HepG2 (cell line): ENCODE data around the gene BCAS4. TPM values are rescaled to one million over a fixed set of nuclear protein-coding genes. Genes with fewer than 3 reads are reported as not detected.

Experiments
- ARID2 ChIP-seq: sonication (generic); formaldehyde crosslinking; IDR thresholded peaks from 2 replicates; pipeline ENCODE4 v1.8.1; 2022; ENCODE audit warnings: mild to moderate bottlenecking, missing genetic modification reagents, borderline replicate concordance
- DPF2 ChIP-seq: sonication (generic); formaldehyde crosslinking; IDR thresholded peaks from 2 replicates; pipeline ENCODE4 v1.4.0; 2020; ENCODE audit warnings: mild to moderate bottlenecking, low read depth, missing genetic modification reagents, borderline replicate concordance
- ELF1 ChIP-seq: sonication (generic); formaldehyde crosslinking; IDR thresholded peaks from 2 replicates; pipeline ENCODE4 v1.4.0; 2020; ENCODE audit warnings: missing genetic modification reagents
- ETV5 ChIP-seq: IDR thresholded peaks from 2 replicates; pipeline ENCODE4 v1.6.1; 2018; ENCODE audit warnings: missing biosample characterization, missing genetic modification reagents, inconsistent platforms, borderline replicate concordance
- FOXA3 ChIP-seq: IDR thresholded peaks from 2 replicates; pipeline ENCODE4 v1.6.1; 2016; ENCODE audit warnings: missing genetic modification reagents, missing compliant biosample characterization
- JARID2 ChIP-seq: sonication (generic); formaldehyde crosslinking; IDR thresholded peaks from 2 replicates; pipeline ENCODE4 v1.8.1; 2023; ENCODE audit warnings: missing genetic modification reagents, inconsistent platforms; ENCODE audit not compliant: insufficient replicate concordance
- JUNB ChIP-seq: sonication (generic); formaldehyde crosslinking; IDR thresholded peaks from 2 replicates; pipeline ENCODE4 v1.8.0; 2022; ENCODE audit warnings: missing genetic modification reagents, mild to moderate bottlenecking, borderline replicate concordance
- NR2F6 ChIP-seq, 2 experiments: IDR thresholded peaks; 2 replicates each; pipeline ENCODE4 v1.6.1; 2016; ENCODE audit warnings: antibody characterized with exemption in 1 of 2, mild to moderate bottlenecking in 1 of 2
- RARA ChIP-seq: IDR thresholded peaks from 2 replicates; pipeline ENCODE4 v1.6.1; 2016; ENCODE audit warnings: missing genetic modification reagents, missing compliant biosample characterization
- SAP130 ChIP-seq: IDR thresholded peaks from 2 replicates; pipeline ENCODE4 v1.6.1; 2016; ENCODE audit warnings: low read depth
- ZFP1 ChIP-seq: IDR thresholded peaks from 2 replicates; pipeline ENCODE4 v1.6.1; 2016
- ZKSCAN8 ChIP-seq: IDR thresholded peaks from 2 replicates; pipeline ENCODE4 v1.6.1; 2016; ENCODE audit warnings: borderline replicate concordance, missing genetic modification reagents, missing compliant biosample characterization
- ZNF670 ChIP-seq: sonication (generic); formaldehyde crosslinking; IDR thresholded peaks from 2 replicates; pipeline ENCODE4 v1.8.0; 2022; ENCODE audit warnings: mild to moderate bottlenecking, missing genetic modification reagents, borderline replicate concordance
- ZSCAN22 ChIP-seq: sonication (generic); formaldehyde crosslinking; IDR thresholded peaks from 2 replicates; pipeline ENCODE4 v1.4.0; 2020; ENCODE audit warnings: mild to moderate bottlenecking, missing genetic modification reagents
- polyA plus RNA-seq, 8 experiments: library from polyadenylated mRNA; depleted of rRNA in 3 of 8; stranded (reverse) in 7 of 8; unstranded in 1 of 8; fragments of >200 nt; fragmentation: Illumina TruSeq in 4 of 8; extraction: Trizol in 4 of 8; gene quantifications; 2 replicates each; pipeline versions ENCODE4 v1.2.1 to v1.2.3, GENCODE V29; 2011 to 2016; ENCODE audit warnings: low read depth in 4 of 8, missing spikeins in 1 of 8, mixed read lengths in 1 of 8; ENCODE audit not compliant: insufficient read depth in 1 of 8
- total RNA-seq, 5 experiments: library from RNA; depleted of rRNA; stranded (reverse); fragments of >200 nt; fragmentation: Illumina TruSeq; extraction: Trizol; gene quantifications; 2 replicates each; pipeline ENCODE4 v1.2.3, GENCODE V29; 2016; ENCODE audit warnings: low read depth in 1 of 5
- TF ChIP-seq, protein P1 (sequence below): sonication (generic); formaldehyde crosslinking; conservative IDR thresholded peaks from 2 replicates; pipeline ENCODE4 v1.4.0; 2020; ENCODE audit warnings: missing genetic modification reagents
- TF ChIP-seq, protein P2 (sequence below): IDR thresholded peaks from 2 replicates; pipeline ENCODE4 v1.6.1; 2016; ENCODE audit warnings: low read depth, borderline replicate concordance
- TF ChIP-seq, protein P3 (sequence below): sonication (generic); formaldehyde crosslinking; IDR thresholded peaks from 2 replicates; pipeline ENCODE4 v1.5.0; 2020; ENCODE audit warnings: missing genetic modification reagents, mild to moderate bottlenecking, borderline replicate concordance
- TF ChIP-seq, protein P4 (sequence below): sonication (generic); formaldehyde crosslinking; IDR thresholded peaks from 2 replicates; pipeline ENCODE4 v1.4.0; 2020; ENCODE audit warnings: missing genetic modification reagents, borderline replicate concordance
- TF ChIP-seq, protein P5 (sequence below): sonication (generic); formaldehyde crosslinking; IDR thresholded peaks from 2 replicates; pipeline ENCODE4 v1.5.0; 2020; ENCODE audit warnings: mild to moderate bottlenecking, missing genetic modification reagents

Gene BCAS4
- total and polyA plus RNA-seq, 2 of the 13 experiments (the other 11 are each of a cell fraction or from before 2014, with no cell fraction given) = 7.2 to 8.0 TPM

DNA sequence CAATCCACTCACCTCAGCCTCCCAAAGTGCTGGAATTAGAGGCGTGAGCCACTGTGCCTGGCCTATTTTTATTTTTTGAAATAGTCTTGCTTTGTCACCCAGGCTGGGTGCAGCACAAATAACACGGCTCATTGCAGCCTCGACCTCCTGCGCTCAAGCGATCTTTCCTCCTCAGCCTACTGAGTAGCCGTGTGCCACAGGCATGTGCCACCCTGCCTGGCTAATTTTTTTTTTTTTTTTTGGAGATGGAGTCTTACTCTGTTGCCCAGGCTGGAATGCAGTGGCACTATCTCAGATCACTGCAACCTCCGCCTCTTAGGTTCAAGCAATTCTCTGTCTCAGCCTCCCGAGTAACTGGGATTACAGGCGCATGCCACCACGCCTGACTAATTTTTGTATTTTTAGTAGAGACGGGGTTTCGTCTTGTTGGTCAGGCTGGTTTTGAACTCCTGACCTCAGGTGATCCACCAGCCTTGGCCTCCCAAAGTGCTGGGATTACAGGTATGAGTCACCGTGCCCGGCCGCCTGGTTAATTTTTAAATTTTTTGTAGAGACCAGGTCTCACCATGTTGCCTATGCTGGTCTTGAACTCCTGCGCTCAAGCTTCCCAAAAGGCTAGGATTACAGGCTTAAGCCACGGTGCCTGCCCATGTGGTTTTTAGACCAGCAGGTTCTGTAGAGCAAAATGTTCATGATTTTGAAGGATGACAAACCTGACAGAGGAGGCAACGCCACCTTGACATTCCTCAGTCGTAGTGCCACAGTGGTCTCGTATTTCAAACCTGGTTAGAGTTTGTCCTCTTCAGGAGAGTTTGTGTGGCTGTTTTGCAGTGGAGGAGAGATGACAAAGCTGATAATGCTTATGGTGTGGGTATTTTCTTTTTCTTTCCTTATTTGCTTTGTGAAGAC is 31.1 kb upstream of the BCAS4 start (continued):
- TF ChIP-seq ARID2 (CRISPR knock-in tag) = peak; percentile 58; the same call in 1 of the 2 replicates
- peak; percentile 81 for TF ChIP-seq SAP130 (CRISPR knock-in tag)
- TF ChIP-seq DPF2 = peak; percentile 71
- peak; percentile 66; the same call in 1 of the 2 replicates for TF ChIP-seq ZNF670 (CRISPR knock-in tag)
- TF ChIP-seq JUNB = peak; percentile 57; the same call in 1 of the 2 replicates
- peak; percentile 38; the same call in 1 of the 2 replicates for TF ChIP-seq ELF1 (CRISPR knock-in tag)
- peak; percentile 64 for TF ChIP-seq NR2F6 (IDR thresholded peaks at IDR 0.05)
- peak; percentile 77 for TF ChIP-seq NR2F6 (CRISPR knock-in tag; IDR thresholded peaks at IDR 0.05)
- TF ChIP-seq, protein P1, sequence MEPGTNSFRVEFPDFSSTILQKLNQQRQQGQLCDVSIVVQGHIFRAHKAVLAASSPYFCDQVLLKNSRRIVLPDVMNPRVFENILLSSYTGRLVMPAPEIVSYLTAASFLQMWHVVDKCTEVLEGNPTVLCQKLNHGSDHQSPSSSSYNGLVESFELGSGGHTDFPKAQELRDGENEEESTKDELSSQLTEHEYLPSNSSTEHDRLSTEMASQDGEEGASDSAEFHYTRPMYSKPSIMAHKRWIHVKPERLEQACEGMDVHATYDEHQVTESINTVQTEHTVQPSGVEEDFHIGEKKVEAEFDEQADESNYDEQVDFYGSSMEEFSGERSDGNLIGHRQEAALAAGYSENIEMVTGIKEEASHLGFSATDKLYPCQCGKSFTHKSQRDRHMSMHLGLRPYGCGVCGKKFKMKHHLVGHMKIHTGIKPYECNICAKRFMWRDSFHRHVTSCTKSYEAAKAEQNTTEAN = peak; percentile 21
- peak; percentile 37 for TF ChIP-seq JARID2 (CRISPR knock-in tag)
- TF ChIP-seq, protein P2, sequence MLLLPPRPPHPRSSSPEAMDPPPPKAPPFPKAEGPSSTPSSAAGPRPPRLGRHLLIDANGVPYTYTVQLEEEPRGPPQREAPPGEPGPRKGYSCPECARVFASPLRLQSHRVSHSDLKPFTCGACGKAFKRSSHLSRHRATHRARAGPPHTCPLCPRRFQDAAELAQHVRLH (CRISPR knock-in tag) = peak; percentile 73; the same call in 1 of the 2 replicates
- 0 out of 2 replicates have a peak, but pooled peaks have one; percentile 43 for TF ChIP-seq ZFP1 (CRISPR knock-in tag)
- TF ChIP-seq, protein P3, sequence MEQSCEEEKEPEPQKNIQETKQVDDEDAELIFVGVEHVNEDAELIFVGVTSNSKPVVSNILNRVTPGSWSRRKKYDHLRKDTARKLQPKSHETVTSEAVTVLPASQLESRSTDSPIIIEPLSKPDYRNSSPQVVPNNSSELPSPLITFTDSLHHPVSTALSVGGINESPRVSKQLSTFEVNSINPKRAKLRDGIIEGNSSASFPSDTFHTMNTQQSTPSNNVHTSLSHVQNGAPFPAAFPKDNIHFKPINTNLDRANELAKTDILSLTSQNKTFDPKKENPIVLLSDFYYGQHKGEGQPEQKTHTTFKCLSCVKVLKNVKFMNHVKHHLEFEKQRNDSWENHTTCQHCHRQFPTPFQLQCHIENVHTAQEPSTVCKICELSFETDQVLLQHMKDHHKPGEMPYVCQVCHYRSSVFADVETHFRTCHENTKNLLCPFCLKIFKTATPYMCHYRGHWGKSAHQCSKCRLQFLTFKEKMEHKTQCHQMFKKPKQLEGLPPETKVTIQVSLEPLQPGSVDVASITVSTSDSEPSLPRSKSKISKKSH (CRISPR knock-in tag) = peak; percentile 70
- peak; percentile 94; the same call in 1 of the 2 replicates for TF ChIP-seq ZKSCAN8 (CRISPR knock-in tag)
- TF ChIP-seq FOXA3 (CRISPR knock-in tag) = peak; percentile 35
- TF ChIP-seq, protein P4, sequence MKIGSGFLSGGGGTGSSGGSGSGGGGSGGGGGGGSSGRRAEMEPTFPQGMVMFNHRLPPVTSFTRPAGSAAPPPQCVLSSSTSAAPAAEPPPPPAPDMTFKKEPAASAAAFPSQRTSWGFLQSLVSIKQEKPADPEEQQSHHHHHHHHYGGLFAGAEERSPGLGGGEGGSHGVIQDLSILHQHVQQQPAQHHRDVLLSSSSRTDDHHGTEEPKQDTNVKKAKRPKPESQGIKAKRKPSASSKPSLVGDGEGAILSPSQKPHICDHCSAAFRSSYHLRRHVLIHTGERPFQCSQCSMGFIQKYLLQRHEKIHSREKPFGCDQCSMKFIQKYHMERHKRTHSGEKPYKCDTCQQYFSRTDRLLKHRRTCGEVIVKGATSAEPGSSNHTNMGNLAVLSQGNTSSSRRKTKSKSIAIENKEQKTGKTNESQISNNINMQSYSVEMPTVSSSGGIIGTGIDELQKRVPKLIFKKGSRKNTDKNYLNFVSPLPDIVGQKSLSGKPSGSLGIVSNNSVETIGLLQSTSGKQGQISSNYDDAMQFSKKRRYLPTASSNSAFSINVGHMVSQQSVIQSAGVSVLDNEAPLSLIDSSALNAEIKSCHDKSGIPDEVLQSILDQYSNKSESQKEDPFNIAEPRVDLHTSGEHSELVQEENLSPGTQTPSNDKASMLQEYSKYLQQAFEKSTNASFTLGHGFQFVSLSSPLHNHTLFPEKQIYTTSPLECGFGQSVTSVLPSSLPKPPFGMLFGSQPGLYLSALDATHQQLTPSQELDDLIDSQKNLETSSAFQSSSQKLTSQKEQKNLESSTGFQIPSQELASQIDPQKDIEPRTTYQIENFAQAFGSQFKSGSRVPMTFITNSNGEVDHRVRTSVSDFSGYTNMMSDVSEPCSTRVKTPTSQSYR (CRISPR knock-in tag) = peak; percentile 24; the same call in 1 of the 2 replicates
- peak; percentile 19 for TF ChIP-seq ETV5 (CRISPR knock-in tag)
- TF ChIP-seq, protein P5, sequence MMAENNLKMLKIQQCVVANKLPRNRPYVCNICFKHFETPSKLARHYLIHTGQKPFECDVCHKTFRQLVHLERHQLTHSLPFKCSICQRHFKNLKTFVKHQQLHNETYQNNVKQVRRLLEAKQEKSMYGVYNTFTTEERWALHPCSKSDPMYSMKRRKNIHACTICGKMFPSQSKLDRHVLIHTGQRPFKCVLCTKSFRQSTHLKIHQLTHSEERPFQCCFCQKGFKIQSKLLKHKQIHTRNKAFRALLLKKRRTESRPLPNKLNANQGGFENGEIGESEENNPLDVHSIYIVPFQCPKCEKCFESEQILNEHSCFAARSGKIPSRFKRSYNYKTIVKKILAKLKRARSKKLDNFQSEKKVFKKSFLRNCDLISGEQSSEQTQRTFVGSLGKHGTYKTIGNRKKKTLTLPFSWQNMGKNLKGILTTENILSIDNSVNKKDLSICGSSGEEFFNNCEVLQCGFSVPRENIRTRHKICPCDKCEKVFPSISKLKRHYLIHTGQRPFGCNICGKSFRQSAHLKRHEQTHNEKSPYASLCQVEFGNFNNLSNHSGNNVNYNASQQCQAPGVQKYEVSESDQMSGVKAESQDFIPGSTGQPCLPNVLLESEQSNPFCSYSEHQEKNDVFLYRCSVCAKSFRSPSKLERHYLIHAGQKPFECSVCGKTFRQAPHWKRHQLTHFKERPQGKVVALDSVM (CRISPR knock-in tag) = peak; percentile 90
- TF ChIP-seq RARA (CRISPR knock-in tag) = peak; percentile 91
- TF ChIP-seq ZSCAN22 (CRISPR knock-in tag) = peak; percentile 33; the same call in 1 of the 2 replicates
